Fibroblast of lung (primary cell): ENCODE results near the gene ITIH2. TPM values are rescaled to one million over a fixed set of nuclear protein-coding genes. Genes with fewer than 3 reads are reported as not detected.

Experiments
- DNase-seq, 2 donors: peaks; one replicate each; pipeline versions ENCODE4 v3.0.0 to v3.0.0-alpha.2; 2010; ENCODE audit warnings: low read depth in 2 of 2
- H2AFZ ChIP-seq: 2 replicates; pipeline ENCODE4 v1.5.1; 2012; ENCODE audit warnings: low read length, control low read depth, inconsistent platforms
- H3K27ac ChIP-seq: 2 replicates; pipeline ENCODE4 v1.5.1; 2011; ENCODE audit warnings: low read length, control low read depth; ENCODE audit not compliant: insufficient read depth
- H3K27me3 ChIP-seq: 2 replicates; pipeline ENCODE4 v1.5.1; 2011; ENCODE audit warnings: mild to moderate bottlenecking, low read length; ENCODE audit not compliant: control insufficient read depth, insufficient read depth
- H3K36me3 ChIP-seq: 2 replicates; pipeline ENCODE4 v1.5.1; 2011; ENCODE audit warnings: low read length; ENCODE audit not compliant: control insufficient read depth, insufficient read depth
- H3K4me1 ChIP-seq: 2 replicates; pipeline ENCODE4 v1.5.1; 2011; ENCODE audit warnings: low read length; ENCODE audit not compliant: control insufficient read depth, insufficient read depth; ENCODE audit errors: extremely low read depth
- H3K4me2 ChIP-seq: 2 replicates; pipeline ENCODE4 v1.5.1; 2011; ENCODE audit warnings: low read length, control low read depth; ENCODE audit not compliant: insufficient read depth; ENCODE audit errors: extremely low read depth
- H3K4me3 ChIP-seq, 4 experiments: fragments of 200-600 bp in 1 of 4; sonication (generic) in 1 of 4; replicated peaks in 1 of 4; 2 replicates each; pipeline ENCODE4 v1.5.1; 2011 to 2016; ENCODE audit warnings: low read length in 4 of 4, low read depth in 3 of 4, mild to moderate bottlenecking in 3 of 4, control low read depth in 2 of 4, inconsistent platforms in 1 of 4, mixed read lengths in 1 of 4; ENCODE audit not compliant: insufficient read depth in 1 of 4; ENCODE audit errors: control extremely low read depth in 1 of 4
- H3K79me2 ChIP-seq: 2 replicates; pipeline ENCODE4 v1.5.1; 2012; ENCODE audit warnings: mild to moderate bottlenecking, low read length, inconsistent platforms; ENCODE audit not compliant: control insufficient read depth, insufficient read depth
- H3K9ac ChIP-seq: 2 replicates; pipeline ENCODE4 v1.5.1; 2011; ENCODE audit warnings: mild to moderate bottlenecking, low read length, control low read depth; ENCODE audit not compliant: insufficient read depth
- H3K9me3 ChIP-seq: 2 replicates; pipeline ENCODE4 v1.5.1; 2012; ENCODE audit warnings: low read depth, low read length; ENCODE audit not compliant: control insufficient read depth, insufficient read depth
- H4K20me1 ChIP-seq: 2 replicates; pipeline ENCODE4 v1.5.1; 2011; ENCODE audit warnings: low read length; ENCODE audit not compliant: control insufficient read depth, insufficient read depth; ENCODE audit errors: extremely low read depth
- CTCF ChIP-seq, 2 donors: IDR thresholded peaks in 1 of 2; conservative IDR thresholded peaks in 1 of 2; 1 replicate in 1 of 2; 2 replicates in 1 of 2; pipeline ENCODE4 v1.5.1; 2011 to 2012; ENCODE audit warnings: low read length in 2 of 2, control low read depth in 1 of 2, inconsistent platforms in 1 of 2, low read depth in 1 of 2, mild to moderate bottlenecking in 1 of 2
- EZH2 ChIP-seq: IDR thresholded peaks from 2 replicates; pipeline ENCODE4 v1.5.1; 2012; ENCODE audit warnings: low read length, control low read depth, mild to moderate bottlenecking; ENCODE audit errors: missing control alignments
- polyA plus RNA-seq, 2 donors: library from polyadenylated mRNA; depleted of rRNA in 1 of 2; stranded (reverse) in 1 of 2; unstranded in 1 of 2; fragments of >200 nt; gene quantifications; 2 replicates each; pipeline ENCODE4 v1.2.1, GENCODE V29; 2011 to 2012; ENCODE audit warnings: missing spikeins in 1 of 2
- total RNA-seq: library from RNA; depleted of rRNA; stranded (reverse); fragments of >200 nt; gene quantifications from 2 replicates; pipeline ENCODE4 v1.2.1, GENCODE V29; 2014

Gene ITIH2
- total and polyA plus RNA-seq, 2 donors (not counting 1 experiment from before 2014, with no cell fraction given), result not detected

- DNase-seq, result peak in 1 of 2 donors; percentile 23
- peak overlapping the region; percentile 93 for H3K9ac ChIP-seq
- H3K27ac ChIP-seq, result peak overlapping the region; percentile 86
- peak overlapping the region; percentile 95 for H2AFZ ChIP-seq
- H3K36me3 ChIP-seq, result no peaks in the 10 kb centered on the region
- H3K79me2 ChIP-seq, result peaks cover 90% of the 10 kb centered on the region
- TF ChIP-seq CTCF (conservative IDR thresholded peaks at IDR 0.05 in 1 of 2, IDR thresholded peaks at IDR 0.05 in 1 of 2; ENCODE audit: low read depth in 1 of 2, low read length in 2 of 2) (no peak), EZH2 (no peak)
- no peaks in the 10 kb centered on the region for H3K9me3 ChIP-seq
- no peaks in the 10 kb centered on the region for H4K20me1 ChIP-seq
- H3K4me2 ChIP-seq, result peak overlapping the region; percentile 78
- H3K27me3 ChIP-seq, result no peaks in the 10 kb centered on the region
- H3K4me1 ChIP-seq, result peaks cover 2% of the 10 kb centered on the region
- H3K4me3 ChIP-seq, result peak overlapping the region; percentile 73 to 97 (median 87)
These were observed 84.2 kb downstream of the ITIH2 start for GRCh38 chr10:7787150-7787856.

- Histone ChIP-seq H2AFZ (peak within 1 kb of the TSS; percentile 95), H3K4me2 (peak within 1 kb of the TSS; percentile 94), H3K27me3 (no peaks in the 10 kb centered on the region), H3K9ac (peak within 1 kb of the TSS; percentile 93), H3K27ac (peak within 1 kb of the TSS; percentile 86), H3K9me3 (no peaks in the 10 kb centered on the region), H4K20me1 (no peaks in the 10 kb centered on the region), H3K4me1 (peaks cover 2% of the 10 kb centered on the region), H3K4me3 (peak within 1 kb of the TSS; percentile 73 to 97 (median 87)), H3K36me3 (no peaks in the 10 kb centered on the region), H3K79me2 (peaks cover 95% of the 10 kb centered on the region)
- DNase-seq, result peak; percentile 91 to 96
- no peak for TF ChIP-seq EZH2
- no peak for TF ChIP-seq CTCF (conservative IDR thresholded peaks at IDR 0.05 in 1 of 2, IDR thresholded peaks at IDR 0.05 in 1 of 2; ENCODE audit: low read depth in 1 of 2, low read length in 2 of 2)
These were observed 84.9 kb downstream of the ITIH2 start, which contains the start of the genes ATP5F1C and KIN for GRCh38 chr10:7787857-7788638. Gene ATP5F1C (plus strand): TSS chr10:7788177. CDS start chr10:7788208, 31 bp downstream. Gene KIN (minus strand): TSS chr10:7787993. CDS start chr10:7787933, 60 bp downstream.

- Histone ChIP-seq H3K36me3 (no peaks in the 10 kb centered on the region), H3K27ac (peak overlapping the region; percentile 78)
- DNase-seq, result peak; percentile 24 to 35
These were observed 85.6 kb downstream of the ITIH2 start for GRCh38 chr10:7788639-7789286.

More at GRCh38 chr10:7788639-7789286, 85.6 kb downstream of the ITIH2 start:
- Histone ChIP-seq H3K27me3 (no peaks in the 10 kb centered on the region), H3K9ac (peak overlapping the region; percentile 80), H3K9me3 (no peaks in the 10 kb centered on the region), H4K20me1 (no peaks in the 10 kb centered on the region), H3K4me2 (peak overlapping the region; percentile 94), H3K79me2 (peaks cover 97% of the 10 kb centered on the region), H3K4me3 (peak overlapping the region; percentile 73 to 91 (median 80)), H3K4me1 (peaks cover 2% of the 10 kb centered on the region), H2AFZ (peak overlapping the region; percentile 65)
- no peak for TF ChIP-seq EZH2
- TF ChIP-seq CTCF (conservative IDR thresholded peaks at IDR 0.05 in 1 of 2, IDR thresholded peaks at IDR 0.05 in 1 of 2; ENCODE audit: low read depth in 1 of 2, low read length in 2 of 2), result no peak
